ENCODE measurements around the gene MYEOV.

The MYEOV gene

GRCh38 chr11:69251057-69251393 is 42.9 kb upstream of the MYEOV start:
- TF ChIP-seq ZFX (IDR thresholded peaks at IDR 0.05; ENCODE audit: borderline replicate concordance) (no peak), CTCF (IDR thresholded peaks at IDR 0.05) (no peak)
- H3K27ac ChIP-seq: no peak overlapping the region

- no peak for TF ChIP-seq ZFX (IDR thresholded peaks at IDR 0.05; ENCODE audit: borderline replicate concordance)
- no peak for TF ChIP-seq CTCF (IDR thresholded peaks at IDR 0.05)
- no peak overlapping the region for H3K27ac ChIP-seq
These were observed 42.1 kb upstream of the MYEOV start for GRCh38 chr11:69251639-69252489.

GRCh38 chr11:69252490-69252837 is 41.5 kb upstream of the MYEOV start:
- TF ChIP-seq ZFX (IDR thresholded peaks at IDR 0.05; ENCODE audit: borderline replicate concordance) (no peak), CTCF (IDR thresholded peaks at IDR 0.05) (no peak)
- no peak overlapping the region for H3K27ac ChIP-seq

GRCh38 chr11:69253028-69253427 is 40.9 kb upstream of the MYEOV start:
- TF ChIP-seq ZFX (IDR thresholded peaks at IDR 0.05; ENCODE audit: borderline replicate concordance): no peak
- no peak for TF ChIP-seq CTCF (IDR thresholded peaks at IDR 0.05)
- H3K27ac ChIP-seq: no peak overlapping the region

- H3K27ac ChIP-seq: no peak overlapping the region
- TF ChIP-seq CTCF (IDR thresholded peaks at IDR 0.05): no peak
- TF ChIP-seq ZFX (IDR thresholded peaks at IDR 0.05; ENCODE audit: borderline replicate concordance): no peak
These were observed 36.8 kb upstream of the MYEOV start for GRCh38 chr11:69257134-69257533.

- H3K27ac ChIP-seq: no peak overlapping the region
- no peak for TF ChIP-seq ZFX (IDR thresholded peaks at IDR 0.05; ENCODE audit: borderline replicate concordance)
- TF ChIP-seq CTCF (IDR thresholded peaks at IDR 0.05): no peak
These were observed 35.9 kb upstream of the MYEOV start for GRCh38 chr11:69257838-69258658.

- no peak overlapping the region for H3K27ac ChIP-seq
- TF ChIP-seq ZFX (IDR thresholded peaks at IDR 0.05; ENCODE audit: borderline replicate concordance): no peak
- no peak for TF ChIP-seq CTCF (IDR thresholded peaks at IDR 0.05)
These were observed 34.9 kb upstream of the MYEOV start for GRCh38 chr11:69259096-69259495.

Data from 22Rv1 (cell line).